ENCODE measurements around the gene STEAP3. TPM values are rescaled to one million over a fixed set of nuclear protein-coding genes. Genes with fewer than 3 reads are reported as not detected.

Gene STEAP3
- total RNA-seq, 1 experiment from 2014 or later: 15.4 TPM

- H4K91ac ChIP-seq (ENCODE audit: insufficient read length, low read depth, low read length): no peak overlapping the region
- H2AFZ ChIP-seq (ENCODE audit: low read length): no peak overlapping the region
- H3K4me1 ChIP-seq (ENCODE audit: insufficient read depth, low read length): no peaks in the 10 kb centered on the region
- no peaks in the 10 kb centered on the region for H3K79me1 ChIP-seq (ENCODE audit: insufficient read depth, low read depth, low read length, poor library complexity, severe bottlenecking)
- H3K23me2 ChIP-seq (ENCODE audit: insufficient read length, low read depth, low read length, poor library complexity, severe bottlenecking): no peaks in the 10 kb centered on the region
- H3K4me1 Mint-ChIP-seq: peaks cover 38 to 60% of the 10 kb centered on the region in 2 experiments
- no peak overlapping the region for H3K27ac Mint-ChIP-seq
- TF ChIP-seq CTCF (conservative IDR thresholded peaks at IDR 0.05): no peak
- no peak overlapping the region for H4K8ac ChIP-seq (replicated peaks; ENCODE audit: insufficient read length, low read depth, low read length)
- no peak overlapping the region for H3K4ac ChIP-seq (ENCODE audit: low read depth, low read length)
- DNase-seq: no peak
- H3K27ac ChIP-seq (ENCODE audit: insufficient read length, low read depth, low read length): no peak overlapping the region
- no peak overlapping the region for H3K18ac ChIP-seq (ENCODE audit: insufficient read length, low read depth, low read length)
- H3K36me3 Mint-ChIP-seq (ENCODE audit: insufficient read depth in 1 of 3, low read depth in 3 of 3): no peaks in the 10 kb centered on the region
- H4K20me1 ChIP-seq (ENCODE audit: control insufficient read depth, insufficient read depth, insufficient read length): no peaks in the 10 kb centered on the region
- no peaks in the 10 kb centered on the region for H3K9me3 ChIP-seq (ENCODE audit: control insufficient read depth, low read depth, low read length)
- no peaks in the 10 kb centered on the region for H3K9me3 Mint-ChIP-seq
- no peak overlapping the region for H3K4me3 Mint-ChIP-seq
- no peak overlapping the region for H2BK5ac ChIP-seq (ENCODE audit: insufficient read length, low read length)
- no peaks in the 10 kb centered on the region for H3K79me2 ChIP-seq (ENCODE audit: insufficient read depth, low read length)
- H2AK5ac ChIP-seq (ENCODE audit: insufficient read length, low read length): no peak overlapping the region
- H3K9ac ChIP-seq (ENCODE audit: extremely low read depth, insufficient read length, low read length): no peak overlapping the region
- no peaks in the 10 kb centered on the region for H3K27me3 ChIP-seq (ENCODE audit: insufficient read depth, low read length)
- no CpG with 5 or more reads among the region's 2 CpGs for WGBS (ENCODE audit: extremely low coverage, insufficient read length, low lambda C conversion rate)
- no peak overlapping the region for H3K4me2 ChIP-seq (ENCODE audit: insufficient read depth, insufficient read length, low read length)
- no peak overlapping the region for H2BK15ac ChIP-seq (ENCODE audit: low read depth, low read length)
- H3K56ac ChIP-seq (ENCODE audit: insufficient read length, low read depth, low read length): no peak overlapping the region
- no peak overlapping the region for H4K5ac ChIP-seq (ENCODE audit: insufficient read length, low read depth, low read length)
- no peak overlapping the region for H2BK120ac ChIP-seq (ENCODE audit: low read depth, low read length, poor library complexity, severe bottlenecking)
- H3K27me3 Mint-ChIP-seq (ENCODE audit: low read depth): no peaks in the 10 kb centered on the region
- no peak overlapping the region for H3T11ph ChIP-seq (ENCODE audit: low read length)
- H3K23ac ChIP-seq (ENCODE audit: insufficient read length, low read depth, low read length): no peak overlapping the region
- no peak overlapping the region for H3K14ac ChIP-seq (ENCODE audit: insufficient read depth, low read length)
- no peak overlapping the region for H2BK12ac ChIP-seq (ENCODE audit: insufficient read length, low read depth, low read length)
- no peak overlapping the region for H2BK20ac ChIP-seq (ENCODE audit: low read depth, low read length, poor library complexity, severe bottlenecking)
These were observed 81.2 kb downstream of the STEAP3 start for GRCh38 chr2:119304847-119305246.
